Ascending aorta (tissue), 2 donors: ENCODE results near the gene HOXB1. TPM values are rescaled to one million over a fixed set of nuclear protein-coding genes. Genes with fewer than 3 reads are reported as not detected.

Source experiments
- DNase-seq, 2 donors: peaks; one replicate each; pipeline ENCODE4 v3.0.0-alpha.2; 2019; ENCODE audit warnings: low spot score in 2 of 2
- H3K27ac ChIP-seq, 2 donors: fragments of 200-600 bp; sonication (generic); one replicate each; pipeline ENCODE4 v1.5.1; 2016 to 2017; ENCODE audit warnings: mild to moderate bottlenecking in 1 of 2
- H3K27me3 ChIP-seq: fragments of 200-600 bp; sonication (generic); one replicate; pipeline ENCODE4 v1.5.1; 2017
- H3K36me3 ChIP-seq, 2 donors: fragments of 200-600 bp; sonication (generic); one replicate each; pipeline ENCODE4 v1.5.1; 2016
- H3K4me1 ChIP-seq, 2 donors: fragments of 200-600 bp; sonication (generic); one replicate each; pipeline ENCODE4 v1.5.1; 2016 to 2017; ENCODE audit warnings: mild to moderate bottlenecking in 1 of 2
- H3K4me3 ChIP-seq, 2 donors: fragments of 200-600 bp; sonication (generic); one replicate each; pipeline ENCODE4 v1.5.1; 2016 to 2017; ENCODE audit warnings: mild to moderate bottlenecking in 1 of 2
- H3K9me3 ChIP-seq, 2 donors: fragments of 200-600 bp; sonication (generic); one replicate each; pipeline ENCODE4 v1.5.1; 2016
- CTCF ChIP-seq, 3 experiments: fragments of 200-600 bp in 2 of 3; fragments of 450-650 bp in 1 of 3; sonication (generic) in 2 of 3; IDR thresholded peaks; one replicate each; pipeline ENCODE4 v1.5.1; 2016 to 2019; ENCODE audit warnings: antibody characterized with exemption in 3 of 3, mild to moderate bottlenecking in 1 of 3, moderate library complexity in 1 of 3
- intact Hi-C: fragments of 100-400 bp; cut with DNase I; formaldehyde crosslinking; loops from one replicate; pipeline ENCODE4 v1.15.1; 2023
- total RNA-seq: library from RNA; depleted of rRNA; stranded (reverse); fragments of >200 nt; gene quantifications from one replicate; pipeline ENCODE4 v1.1.0, GENCODE V29; 2016

Gene HOXB1
- total RNA-seq, 1 donor from 2014 or later = not detected

- peak overlapping the region; percentile 93 to 97 for H3K27ac ChIP-seq
- H3K9me3 ChIP-seq = no peaks in the 10 kb centered on the region
- H3K4me3 ChIP-seq = peak overlapping the region; percentile 46 to 75
- intact Hi-C loops = loop anchor here (2.0 kb wide), 1 partner anchor 17 kb away; no protein-coding TSS in a partner anchor
- DNase-seq = no peak
- no peaks in the 10 kb centered on the region for H3K27me3 ChIP-seq
- no peaks in the 10 kb centered on the region for H3K36me3 ChIP-seq
- no peak for TF ChIP-seq CTCF (IDR thresholded peaks at IDR 0.05)
- H3K4me1 ChIP-seq = peaks cover 7 to 83% of the 10 kb centered on the region in 2 donors
Observed at GRCh38 chr17:48571826-48572417, 41.1 kb upstream of the HOXB1 start.

DNA sequence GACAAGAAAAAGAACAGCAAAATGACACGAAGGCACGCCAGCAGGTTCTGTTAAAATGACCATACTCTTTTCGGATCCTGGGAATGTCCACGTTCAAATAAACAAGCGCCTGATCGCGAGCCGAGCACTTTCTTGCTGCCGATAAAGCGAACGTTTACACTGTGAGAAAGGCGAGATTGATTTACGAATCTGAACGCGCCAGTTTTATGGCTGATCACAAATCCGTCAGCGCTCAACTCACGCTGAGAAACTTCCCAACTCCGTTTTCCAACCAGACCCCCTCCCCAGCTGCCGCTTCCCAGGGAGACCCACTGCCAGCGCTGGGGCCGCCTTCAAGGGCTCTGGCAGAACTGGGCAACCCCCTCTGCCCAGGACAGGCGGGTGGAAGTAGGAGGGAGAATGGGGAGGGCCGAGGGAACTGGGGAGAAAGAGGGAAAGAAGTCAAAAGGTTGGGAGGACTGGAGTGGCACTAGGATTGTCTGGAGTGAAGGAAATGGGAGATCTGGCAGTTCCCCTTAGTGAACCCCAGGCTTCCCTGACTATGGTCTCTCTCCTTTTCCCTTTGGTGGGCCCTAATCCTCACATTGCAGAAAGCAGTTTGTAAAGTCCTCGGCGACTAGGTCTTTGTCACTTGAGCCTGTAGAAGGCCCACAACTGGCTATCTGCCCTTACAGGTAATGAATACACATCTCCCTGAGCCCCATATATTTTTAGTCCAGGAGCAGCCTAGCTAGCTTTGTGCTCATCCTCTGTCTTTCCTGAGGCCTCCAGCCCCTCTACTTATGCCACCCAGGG lies 40.4 kb upstream of the HOXB1 start:
- H3K27ac ChIP-seq = peak overlapping the region; percentile 93 to 97
- H3K9me3 ChIP-seq = no peaks in the 10 kb centered on the region
- H3K36me3 ChIP-seq = no peaks in the 10 kb centered on the region
- TF ChIP-seq CTCF (IDR thresholded peaks at IDR 0.05) = no peak
- peaks cover 7 to 85% of the 10 kb centered on the region in 2 donors for H3K4me1 ChIP-seq
- no peaks in the 10 kb centered on the region for H3K27me3 ChIP-seq
- H3K4me3 ChIP-seq = peak overlapping the region; percentile 46 to 75
- intact Hi-C loops = loop anchor here (2.0 kb wide), 1 partner anchor 16 kb away; no protein-coding TSS in a partner anchor
- DNase-seq = no peak

- TF ChIP-seq CTCF (IDR thresholded peaks at IDR 0.05) = no peak
- Histone ChIP-seq H3K27me3 (no peaks in the 10 kb centered on the region), H3K4me1 (peaks cover 2 to 84% of the 10 kb centered on the region in 2 donors), H3K27ac (peak overlapping the region; percentile 93 to 97), H3K9me3 (no peaks in the 10 kb centered on the region), H3K36me3 (no peaks in the 10 kb centered on the region), H3K4me3 (peak overlapping the region; percentile 46 to 75)
- no peak for DNase-seq
- intact Hi-C loops = loop anchor here (2.0 kb wide), 1 partner anchor 16 kb away; no protein-coding TSS in a partner anchor
Observed at GRCh38 chr17:48570325-48571023, 39.7 kb upstream of the HOXB1 start.

- no peaks in the 10 kb centered on the region for H3K9me3 ChIP-seq
- TF ChIP-seq CTCF (IDR thresholded peaks at IDR 0.05) = no peak
- peak overlapping the region; percentile 93 to 97 for H3K27ac ChIP-seq
- no peak for DNase-seq
- peaks cover 2 to 85% of the 10 kb centered on the region in 2 donors for H3K4me1 ChIP-seq
- H3K4me3 ChIP-seq = peak overlapping the region; percentile 46 to 75
- intact Hi-C loops = loop anchor here (2.0 kb wide), 1 partner anchor 15 kb away; no protein-coding TSS in a partner anchor
- no peaks in the 10 kb centered on the region for H3K36me3 ChIP-seq
- H3K27me3 ChIP-seq = no peaks in the 10 kb centered on the region
Observed at GRCh38 chr17:48569674-48570324, 39.0 kb upstream of the HOXB1 start.

- intact Hi-C loops = no loop called here
- Histone ChIP-seq H3K36me3 (no peaks in the 10 kb centered on the region), H3K27me3 (no peaks in the 10 kb centered on the region), H3K4me1 (peaks cover 2 to 80% of the 10 kb centered on the region in 2 donors), H3K27ac (peak overlapping the region; percentile 93 to 97), H3K9me3 (no peaks in the 10 kb centered on the region), H3K4me3 (peak overlapping the region; percentile 35 to 75)
- no peak for DNase-seq
- TF ChIP-seq CTCF (IDR thresholded peaks at IDR 0.05) = no peak
Observed at GRCh38 chr17:48569240-48569582, 38.4 kb upstream of the HOXB1 start.
